Fibroblast of peridontal ligament (primary cell): ENCODE measurements around the gene RASAL1.

Source experiments
- DNase-seq: peaks from one replicate; pipeline ENCODE4 v3.0.0-alpha.2; 2010; ENCODE audit errors: extremely low read depth

RASAL1 gene

DNA sequence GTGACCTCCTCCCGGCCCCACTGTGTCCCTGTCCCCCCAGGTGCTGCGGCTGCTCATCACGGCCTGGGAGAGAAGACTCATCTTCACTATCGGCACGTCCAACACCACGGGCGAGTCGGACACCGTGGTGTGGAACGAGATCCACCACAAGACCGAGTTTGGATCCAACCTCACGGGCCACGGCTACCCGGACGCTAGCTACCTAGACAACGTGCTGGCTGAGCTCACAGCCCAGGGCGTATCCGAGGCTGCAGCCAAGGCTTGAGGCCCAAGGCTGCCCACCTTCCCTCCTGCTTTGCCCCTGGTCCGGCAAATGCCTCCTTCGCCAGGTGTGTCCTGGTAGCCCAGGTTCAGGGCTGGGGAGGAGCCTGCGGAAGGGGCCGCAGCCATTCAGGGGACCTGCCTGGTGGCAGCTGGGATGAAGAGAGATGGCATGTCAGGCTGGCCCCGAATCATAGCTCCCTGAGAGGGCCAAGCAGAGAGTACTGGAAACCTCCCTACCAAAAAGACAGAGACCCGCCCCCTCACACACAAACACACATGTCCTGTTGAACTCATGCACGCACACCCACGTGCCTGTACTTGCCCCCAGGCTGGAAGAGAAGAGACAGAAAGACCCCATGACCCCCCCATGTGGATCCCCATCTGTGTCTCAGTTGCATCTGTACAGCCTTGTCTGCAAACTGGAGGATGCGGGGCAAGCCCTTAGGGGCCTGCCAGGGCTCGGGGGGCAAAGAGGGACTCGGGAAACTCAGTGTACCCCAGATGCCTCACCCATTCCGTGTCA lies 38.7 kb downstream of the RASAL1 start:
- no peak for DNase-seq

DNA sequence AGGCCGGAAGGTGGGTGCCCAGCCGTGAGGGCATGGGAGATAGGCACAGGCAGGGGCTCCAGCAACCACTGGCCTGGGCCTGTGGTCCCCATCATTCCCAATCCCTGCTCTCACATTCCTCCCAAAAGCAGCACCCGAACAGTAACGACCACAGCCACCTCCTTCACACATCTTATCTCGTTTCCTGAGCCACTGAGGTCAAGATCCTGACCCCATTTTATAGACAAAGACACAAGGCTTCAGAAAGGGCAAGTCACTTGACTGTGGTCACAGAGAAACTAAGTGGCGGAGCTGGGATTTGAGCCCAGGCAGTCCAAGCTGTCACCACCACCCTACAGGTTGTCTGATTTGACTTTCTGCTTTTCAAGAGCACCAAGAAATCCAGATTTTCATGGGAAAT lies 40.2 kb downstream of the RASAL1 start:
- no peak for DNase-seq

DNA sequence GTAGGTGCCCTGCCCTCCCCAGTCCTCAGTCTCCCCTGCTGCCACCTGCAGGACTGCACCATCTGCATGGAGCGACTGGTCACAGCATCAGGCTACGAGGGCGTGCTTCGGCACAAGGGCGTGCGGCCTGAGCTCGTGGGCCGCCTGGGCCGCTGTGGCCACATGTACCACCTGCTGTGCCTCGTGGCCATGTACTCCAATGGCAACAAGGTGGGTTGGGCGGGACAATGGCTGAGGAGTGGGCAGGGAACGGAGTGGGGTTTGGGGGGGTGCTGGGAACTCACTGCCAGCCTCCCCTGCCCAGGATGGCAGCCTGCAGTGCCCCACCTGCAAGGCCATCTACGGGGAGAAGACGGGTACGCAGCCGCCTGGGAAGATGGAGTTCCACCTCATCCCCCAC lies 40.8 kb downstream of the RASAL1 start:
- no peak for DNase-seq

DNA sequence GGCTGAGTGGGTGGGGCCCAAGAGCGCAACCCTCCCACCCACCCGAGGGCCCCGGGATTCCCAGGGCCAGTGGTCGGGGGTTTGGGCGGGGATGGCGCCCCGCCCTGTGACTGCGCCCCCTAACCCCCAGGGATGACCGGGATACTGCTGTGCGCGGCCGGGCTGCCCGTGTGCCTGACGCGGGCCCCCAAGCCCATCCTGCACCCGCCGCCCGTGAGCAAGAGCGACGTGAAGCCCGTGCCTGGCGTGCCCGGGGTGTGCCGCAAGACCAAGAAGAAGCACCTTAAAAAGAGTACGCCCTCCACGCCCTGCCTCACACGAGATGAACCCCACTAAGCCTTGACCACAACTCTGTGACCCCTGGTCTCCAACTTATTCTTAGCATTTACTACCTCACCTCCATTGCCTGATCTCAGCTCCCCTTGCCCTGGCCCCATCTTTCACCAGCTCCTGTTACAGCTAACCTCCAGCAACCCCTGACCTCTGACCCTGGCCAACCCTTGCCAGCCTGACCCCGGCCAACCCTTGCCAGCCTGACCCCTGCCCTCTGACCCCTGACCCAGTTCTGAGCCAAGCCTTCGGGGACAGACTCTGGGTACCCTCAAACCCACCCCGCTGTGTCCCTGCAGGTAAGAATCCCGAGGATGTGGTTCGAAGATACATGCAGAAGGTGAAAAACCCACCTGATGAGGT lies 42.0 kb downstream of the RASAL1 start:
- DNase-seq, result no peak

DNA sequence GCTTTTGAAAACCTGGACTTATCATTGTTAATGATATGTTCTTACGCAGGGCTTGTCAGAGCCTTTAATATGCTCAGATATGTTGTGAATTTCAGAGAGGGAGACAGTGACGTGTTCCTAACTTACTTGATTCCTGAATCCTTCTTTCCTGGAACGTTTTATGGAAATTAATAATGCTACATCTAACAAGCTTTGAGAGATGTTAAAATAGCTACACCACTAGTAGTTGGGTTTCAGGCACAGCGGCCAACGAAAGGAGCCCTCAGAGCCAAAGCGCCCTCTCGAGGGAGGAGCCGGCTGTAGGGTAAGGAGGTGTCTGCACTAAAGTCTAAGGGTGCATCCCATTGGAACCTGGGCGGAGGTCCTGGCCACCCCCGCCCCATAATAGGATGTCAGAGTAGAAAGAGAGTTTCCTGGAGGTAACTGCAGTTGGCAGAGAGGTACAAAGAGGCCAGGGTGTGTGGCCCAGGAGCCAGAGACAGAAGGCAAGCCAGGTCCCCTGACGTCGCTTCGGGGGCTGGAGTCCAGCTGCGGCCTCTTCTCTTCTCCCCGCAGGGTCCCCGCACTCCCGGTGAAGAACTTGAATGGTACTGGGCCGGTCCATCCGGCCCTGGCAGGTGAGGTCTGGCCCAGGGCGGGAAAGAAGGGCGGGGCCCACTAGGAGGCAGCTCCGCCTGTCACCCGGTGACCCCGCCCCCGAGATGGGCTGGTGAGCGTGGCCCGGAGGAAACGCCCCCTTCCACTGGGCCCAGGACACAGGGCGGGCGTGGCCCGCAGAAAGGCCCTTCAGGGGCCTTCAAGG lies 42.8 kb downstream of the RASAL1 start:
- no peak for DNase-seq

DNA sequence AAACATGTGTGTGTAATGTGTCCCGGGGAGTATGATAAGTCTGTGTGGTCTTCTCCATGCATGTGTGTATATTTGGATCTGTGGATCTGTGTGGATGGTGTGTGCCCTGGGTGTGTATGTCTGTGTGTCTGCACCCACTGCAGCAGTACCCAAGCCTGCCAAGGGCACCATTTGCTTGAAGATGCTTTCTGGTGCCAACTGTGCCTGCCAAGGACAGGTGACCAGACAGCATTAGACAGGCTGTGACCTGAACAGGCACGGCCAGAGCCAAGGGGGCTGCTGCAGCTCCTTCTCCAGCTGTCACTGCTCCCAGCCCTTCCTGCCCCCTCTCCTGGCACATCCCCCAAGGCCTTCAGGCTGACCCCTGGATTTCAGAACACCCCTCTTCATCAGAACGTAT lies 44.1 kb downstream of the RASAL1 start:
- no peak for DNase-seq

DNA sequence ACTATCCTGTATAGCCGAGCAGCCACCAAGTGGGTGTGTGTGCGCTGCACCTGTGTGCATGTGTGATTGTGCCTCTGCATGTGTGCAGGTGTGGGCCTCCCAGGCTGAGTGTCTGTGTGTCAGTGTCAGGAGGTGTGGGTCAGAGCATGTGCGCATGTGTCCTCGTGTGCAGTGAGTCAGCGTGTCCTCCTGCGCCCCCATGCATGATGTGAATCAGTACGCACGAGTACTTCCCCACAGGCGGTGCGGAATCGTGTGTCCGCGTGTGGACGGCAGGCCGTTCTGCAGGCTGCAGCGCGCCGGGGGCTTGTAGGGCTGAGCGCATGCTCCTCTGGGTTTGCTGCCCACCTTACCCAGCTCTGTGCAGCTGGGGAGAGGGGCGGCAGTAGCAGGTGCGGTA lies 44.8 kb downstream of the RASAL1 start:
- DNase-seq, result no peak

DNA sequence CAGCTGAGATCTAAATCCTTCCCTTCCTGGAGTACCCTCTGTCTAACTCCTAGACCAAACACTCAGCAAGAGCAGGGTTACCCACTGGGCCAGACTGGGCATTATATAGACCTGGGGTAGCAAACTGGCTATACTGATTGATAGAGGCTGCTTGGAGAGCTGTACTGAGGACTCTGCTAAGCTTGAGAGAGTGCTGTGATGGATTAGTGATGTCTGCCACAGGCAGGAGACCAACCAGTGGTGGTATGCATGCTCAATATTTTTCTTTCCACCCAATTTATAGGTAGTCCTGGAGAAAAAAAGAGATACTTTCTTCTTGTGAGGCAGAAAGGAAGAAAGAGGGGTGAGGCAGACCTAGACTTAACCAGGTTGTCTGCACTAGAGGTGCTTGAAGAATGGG lies 45.7 kb downstream of the RASAL1 start:
- no peak for DNase-seq

DNA sequence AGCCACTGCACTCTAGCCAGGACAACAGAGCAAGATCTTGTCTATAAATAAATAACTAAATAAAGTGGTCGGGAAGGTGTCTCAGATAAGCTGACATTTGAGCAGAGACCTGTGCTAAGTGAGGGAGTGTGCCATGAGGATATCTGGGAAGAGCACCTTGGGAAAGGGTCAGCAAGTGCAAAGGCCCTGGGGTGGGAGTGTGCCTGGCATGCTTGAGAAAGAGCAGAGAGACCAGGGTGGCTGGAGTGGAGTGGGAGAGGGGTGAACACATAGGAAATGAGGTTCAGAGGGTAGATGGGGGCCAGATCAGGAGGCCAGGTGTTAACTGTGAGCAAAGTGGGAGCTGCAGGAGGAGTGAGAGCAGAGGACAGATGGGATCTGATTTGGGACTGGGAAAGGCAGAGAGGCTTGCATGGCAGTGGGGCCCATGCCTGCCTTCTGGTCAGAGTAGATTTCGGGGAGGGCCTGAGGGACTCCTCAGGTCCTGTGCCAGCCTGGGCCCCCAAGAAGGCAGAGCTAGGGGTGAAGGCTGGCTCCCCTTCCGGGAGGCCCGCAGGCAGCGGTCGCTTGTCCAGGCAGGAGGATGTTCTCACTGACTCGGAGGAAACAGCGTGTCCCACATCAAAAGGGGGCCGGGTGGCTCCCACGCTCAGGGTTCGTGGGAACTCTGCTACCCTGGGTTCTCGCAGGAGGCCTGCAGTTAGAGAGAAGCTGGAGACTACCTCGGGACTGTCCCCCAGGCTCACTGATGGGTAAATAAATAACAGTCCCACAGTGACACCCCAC lies 46.4 kb downstream of the RASAL1 start:
- DNase-seq, result no peak

DNA sequence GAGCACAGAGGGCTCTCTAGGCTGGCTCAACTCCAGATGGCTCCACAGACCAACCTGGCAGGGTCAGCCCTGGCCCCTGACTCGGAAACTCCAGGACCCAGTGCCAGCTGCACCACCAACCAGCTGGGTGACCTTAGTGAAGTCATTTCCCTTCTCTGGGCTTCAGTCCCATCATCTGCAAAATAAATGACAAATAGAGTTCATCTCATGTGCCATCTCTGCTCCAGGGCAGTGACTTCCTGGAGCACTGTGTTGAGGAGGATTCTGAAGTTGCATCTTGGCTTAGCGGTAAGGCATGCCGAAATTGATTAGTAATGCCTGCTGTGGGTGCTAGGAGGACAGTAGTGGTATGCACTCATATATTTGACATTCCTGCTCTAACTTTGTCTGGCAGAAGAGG lies 47.5 kb downstream of the RASAL1 start:
- DNase-seq, result no peak

DNA sequence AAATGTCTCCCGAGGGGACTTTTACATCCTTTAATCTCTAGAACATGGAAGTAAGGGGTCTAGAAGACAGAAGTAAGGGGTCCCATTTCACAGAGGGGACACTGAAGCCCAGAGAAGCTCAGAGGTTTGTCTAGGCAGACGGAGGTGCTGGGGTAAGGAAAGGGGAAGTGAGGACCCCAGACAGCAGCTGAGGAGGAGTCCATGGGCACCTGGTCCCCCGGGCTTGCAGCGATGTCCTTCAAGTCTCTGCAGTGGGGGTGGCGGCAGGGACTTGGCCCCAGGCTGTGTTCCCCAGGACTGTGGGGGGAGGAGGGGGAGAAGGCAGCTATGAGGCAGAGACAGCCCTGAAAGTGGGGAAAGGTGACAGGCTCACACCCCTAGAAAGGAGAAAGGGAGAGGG lies 48.4 kb downstream of the RASAL1 start:
- DNase-seq, result no peak

DNA sequence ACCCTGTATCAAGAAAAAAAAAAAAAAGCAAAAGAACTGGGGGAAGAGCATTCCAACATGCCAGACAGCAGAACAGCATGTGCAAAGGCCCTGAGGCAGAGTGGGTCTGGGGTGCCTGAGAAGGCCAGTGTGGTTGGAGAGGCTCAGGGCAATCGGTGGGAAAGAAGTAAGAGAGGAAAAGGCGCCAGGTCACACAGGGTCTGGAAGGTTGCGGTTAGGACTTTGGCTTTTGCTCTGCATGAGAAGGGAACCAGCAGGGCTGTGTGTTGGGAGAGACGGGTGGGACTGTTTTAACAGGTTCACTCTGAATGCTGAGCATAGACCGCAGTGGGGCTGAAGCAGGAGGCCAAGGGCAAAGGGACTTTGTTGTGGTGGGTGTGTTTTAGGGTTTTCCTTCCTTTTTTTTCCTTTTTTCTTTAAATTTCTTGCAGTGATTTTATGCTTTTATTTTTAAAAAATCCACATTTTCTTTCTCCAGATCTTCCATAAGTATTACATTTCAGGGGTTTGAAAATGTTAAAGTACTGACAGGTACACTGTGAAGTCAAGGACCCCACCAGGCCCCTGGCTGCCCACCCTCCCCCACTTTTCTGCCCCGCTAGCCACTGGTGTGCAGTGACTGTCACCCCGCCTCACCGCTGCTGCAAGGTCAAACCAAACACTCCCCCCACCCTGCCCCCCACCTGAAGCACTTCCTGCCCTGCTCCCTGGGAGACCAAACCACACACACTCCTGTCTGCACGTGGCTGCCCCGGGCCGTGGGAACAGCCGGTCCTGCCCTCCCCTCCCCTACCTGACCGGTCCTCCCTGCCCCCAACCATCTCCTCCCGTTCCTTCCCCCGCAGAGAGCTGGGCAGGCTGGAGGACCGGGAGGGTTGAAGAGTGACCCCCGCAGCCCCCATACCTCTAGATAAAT lies 49.1 kb downstream of the RASAL1 start:
- DNase-seq, result no peak

DNA sequence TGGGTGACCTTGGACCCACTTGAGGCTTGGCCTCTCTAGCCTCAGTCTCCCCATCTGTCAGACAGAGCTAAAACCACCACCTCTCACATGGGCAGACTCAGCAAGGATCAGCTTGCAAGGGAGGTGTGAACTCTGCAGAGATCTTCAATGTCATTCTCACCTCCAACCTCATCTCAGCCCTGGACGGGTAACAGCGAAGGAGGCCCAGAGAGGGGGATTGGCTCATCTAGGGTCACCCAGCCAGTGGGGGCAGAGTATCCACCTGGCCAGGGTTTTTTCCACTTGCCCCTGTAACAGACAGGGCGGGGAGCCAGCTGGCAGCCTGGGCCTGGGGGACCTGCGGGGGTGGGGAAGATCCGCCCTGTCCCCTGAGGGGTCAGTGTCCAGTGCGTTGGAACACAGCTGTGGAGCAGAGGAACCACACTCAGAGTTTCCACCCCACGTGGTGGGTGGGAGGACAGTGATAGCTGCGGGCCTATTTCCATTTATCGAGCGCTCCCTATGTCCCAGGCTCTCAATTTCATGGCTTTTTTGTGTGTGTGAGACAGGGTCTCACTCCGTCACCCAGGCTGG lies 51.6 kb downstream of the RASAL1 start:
- DNase-seq, result no peak

DNA sequence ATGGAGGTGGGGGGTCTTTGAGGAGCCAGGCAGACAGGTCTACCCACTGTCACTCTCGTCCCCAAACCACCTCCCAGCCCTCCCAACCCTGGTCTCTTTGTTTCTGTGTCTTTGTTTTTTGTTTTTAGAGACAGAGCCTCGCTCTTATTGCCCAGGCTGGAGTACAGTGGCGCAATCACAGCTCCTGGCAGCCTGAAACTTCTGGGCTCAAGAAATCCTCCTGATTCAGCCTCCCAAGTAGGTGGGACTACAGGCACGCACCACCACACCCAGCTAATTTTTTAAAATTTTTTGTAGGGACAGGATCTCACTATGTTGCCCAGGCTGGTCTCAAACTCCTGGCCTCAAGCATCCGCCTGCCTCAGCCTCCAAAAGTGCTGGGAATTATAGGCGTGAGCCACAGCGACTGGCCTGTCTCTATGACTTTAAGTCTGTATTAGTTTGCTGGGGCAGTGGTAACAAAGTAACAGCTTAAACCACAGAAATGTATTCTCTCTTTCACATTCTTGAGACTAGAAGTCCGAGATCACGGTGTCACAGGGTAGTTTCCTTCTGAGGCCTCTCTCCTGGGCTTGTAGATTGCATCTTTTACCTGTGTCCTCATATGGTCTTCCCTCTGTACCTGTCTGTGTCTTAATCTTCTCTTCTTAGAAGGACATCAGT lies 52.9 kb downstream of the RASAL1 start:
- no peak for DNase-seq

DNA sequence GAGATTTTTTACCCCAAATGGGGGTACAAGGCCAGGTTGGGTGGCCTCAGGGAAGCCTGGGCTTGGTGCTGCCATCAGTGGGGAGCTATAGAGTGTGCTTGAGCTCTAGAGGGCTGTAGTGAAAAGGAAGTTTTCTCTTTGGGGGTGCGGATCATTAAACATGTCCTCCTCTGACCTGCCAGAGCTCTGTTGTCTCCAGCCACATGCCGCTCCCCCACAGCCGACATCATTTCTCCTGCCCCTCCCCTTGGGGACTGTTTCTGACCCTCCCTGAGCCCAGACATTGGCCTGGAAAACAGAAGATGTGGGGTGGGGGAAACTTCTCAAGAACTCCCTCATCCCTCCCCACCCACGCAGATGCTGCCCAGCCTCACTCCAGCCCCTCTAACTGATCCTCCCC lies 53.7 kb downstream of the RASAL1 start:
- no peak for DNase-seq

DNA sequence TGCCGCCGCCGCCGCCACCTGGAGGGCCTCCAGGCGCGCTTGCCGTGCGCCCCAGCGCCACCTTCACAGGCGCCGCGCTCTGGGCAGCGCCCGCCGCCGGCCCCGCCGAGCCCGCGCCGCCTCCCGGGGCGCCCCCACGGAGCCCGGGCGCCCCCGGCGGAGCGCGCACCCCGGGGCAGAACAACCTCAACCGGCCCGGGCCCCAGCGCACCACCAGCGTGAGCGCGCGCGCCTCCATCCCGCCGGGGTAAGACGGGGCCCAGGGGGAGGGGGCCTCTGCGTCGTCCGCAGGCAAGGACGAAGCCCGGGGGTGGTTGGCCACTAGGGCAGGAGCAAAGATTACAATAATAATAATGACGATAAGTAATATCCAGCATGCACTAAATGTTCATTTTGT lies 57.7 kb downstream of the RASAL1 start:
- DNase-seq, result no peak

DNA sequence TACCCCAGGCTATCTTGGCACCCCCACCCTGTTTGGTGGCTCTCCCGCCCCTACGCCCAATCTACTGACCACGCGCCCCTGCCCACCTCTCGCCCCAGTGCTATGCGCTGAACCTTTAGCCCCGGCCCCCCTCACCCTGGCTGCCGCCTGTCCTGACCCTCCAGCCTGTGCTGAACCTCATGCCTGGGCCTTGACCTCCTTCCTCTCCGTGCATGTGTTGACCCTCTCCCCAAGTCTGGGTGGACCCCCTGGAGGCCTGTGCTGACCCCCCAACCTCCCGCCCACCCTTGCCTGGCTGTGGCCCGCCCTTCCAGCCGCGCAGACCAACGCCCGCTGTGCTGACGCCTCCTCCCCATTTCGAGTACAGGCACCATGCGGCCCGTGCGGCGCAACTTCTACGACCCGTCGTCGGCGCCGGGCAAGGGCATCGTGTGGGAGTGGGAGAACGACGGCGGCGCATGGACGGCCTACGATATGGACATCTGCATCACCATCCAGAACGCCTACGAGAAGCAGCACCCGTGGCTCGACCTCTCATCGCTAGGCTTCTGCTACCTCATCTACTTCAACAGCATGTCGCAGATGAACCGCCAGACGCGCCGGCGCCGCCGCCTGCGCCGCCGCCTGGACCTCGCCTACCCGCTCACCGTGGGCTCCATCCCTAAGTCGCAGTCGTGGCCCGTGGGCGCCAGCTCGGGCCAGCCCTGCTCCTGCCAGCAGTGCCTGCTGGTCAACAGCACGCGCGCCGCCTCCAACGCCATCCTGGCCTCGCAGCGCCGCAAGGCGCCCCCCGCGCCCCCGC lies 58.3 kb downstream of the RASAL1 start:
- no peak for DNase-seq

DNA sequence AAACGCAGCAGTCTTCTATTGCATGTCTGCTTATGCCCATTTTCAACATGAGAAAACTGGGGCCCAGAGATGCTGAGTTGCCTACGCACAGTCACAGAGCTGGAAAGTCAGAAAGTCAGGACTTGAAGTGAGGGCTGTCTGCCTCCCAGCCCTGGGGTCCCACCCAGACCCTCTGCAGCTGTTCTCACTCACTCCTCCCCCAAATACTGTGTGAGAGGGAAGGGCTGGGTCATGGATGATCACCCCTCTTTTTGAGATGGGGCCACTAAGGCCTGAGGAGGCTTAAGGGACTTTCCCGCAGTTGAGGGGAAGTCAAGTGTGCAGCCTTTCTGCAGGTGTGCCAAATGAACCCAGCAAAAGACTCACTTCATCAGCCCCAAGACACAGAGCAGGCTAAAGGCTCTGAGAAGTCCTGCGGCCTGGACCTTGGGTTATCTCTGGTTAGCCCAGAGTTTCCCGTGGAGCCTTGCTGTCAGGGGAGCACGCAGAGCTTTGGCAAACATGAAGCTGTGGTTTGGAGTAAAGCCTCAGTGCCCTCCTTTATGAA lies 60.4 kb downstream of the RASAL1 start:
- no peak for DNase-seq

DNA sequence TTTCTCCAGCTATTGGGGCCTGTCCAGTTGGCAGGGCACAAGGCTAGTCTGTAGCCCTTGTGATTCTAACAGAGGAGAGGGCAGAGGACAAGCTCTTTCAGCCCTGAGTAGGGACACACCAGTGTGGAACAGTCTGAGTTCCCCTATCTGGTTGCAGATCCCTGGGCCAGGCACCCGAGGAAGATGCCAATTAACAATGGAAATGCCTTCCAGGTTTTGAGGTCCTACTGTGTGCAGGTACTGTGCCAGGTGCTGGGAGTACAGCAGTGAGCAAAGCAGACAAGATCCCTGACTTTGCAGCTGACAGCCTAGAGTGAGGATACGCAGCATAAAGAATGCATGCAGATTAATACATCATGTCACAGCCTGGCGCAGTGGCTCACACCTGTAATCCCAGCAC lies 62.0 kb downstream of the RASAL1 start:
- no peak for DNase-seq
